PC-3 (cell line): ENCODE data around the gene GALNT13. TPM values are rescaled to one million over a fixed set of nuclear protein-coding genes. Genes with fewer than 3 reads are reported as not detected.

Experiments used
- ATAC-seq: fragments of 200-7000 bp; cut with Tn5 transposase; 2 replicates; pipeline ENCODE4 v1.9.1; 2020; ENCODE audit warnings: mild to moderate bottlenecking, moderate library complexity
- BruUV-seq: library from RNA; stranded (reverse); fragments of 400-500 nt; replicated peaks from 2 replicates; lab custom pipeline; 2021; lab: Mats Ljungman, UMichigan
- CTCF ChIA-PET: fragments of 300-600 bp; sonication (Branson Sonifier 250); formaldehyde crosslinking; loops from one replicate; lab custom pipeline; 2022; ENCODE audit warnings: antibody characterized with exemption; lab: Charles Lee
- POLR2A ChIA-PET: fragments of 300-600 bp; sonication (Branson Sonifier 250); formaldehyde crosslinking; loops from one replicate; lab custom pipeline; 2022; ENCODE audit warnings: antibody characterized with exemption; ENCODE audit not compliant: unreplicated experiment; lab: Charles Lee
- DNase-seq: peaks from one replicate; pipeline ENCODE4 v3.0.0-alpha.2; 2015
- H2AFZ ChIP-seq: fragments of 300-600 bp; sonication (generic); 2 replicates; pipeline ENCODE4 v1.6.0; 2016; ENCODE audit warnings: antibody characterized with exemption, low read length
- H3F3A ChIP-seq: fragments of 300-600 bp; sonication (generic); one replicate; pipeline ENCODE4 v1.6.0; 2017; ENCODE audit warnings: antibody characterized with exemption, low read length, control low read depth, mild to moderate bottlenecking; ENCODE audit not compliant: unreplicated experiment
- H3K27ac ChIP-seq: fragments of 300-600 bp; sonication (generic); 2 replicates; pipeline ENCODE4 v1.5.1; 2016; ENCODE audit warnings: mild to moderate bottlenecking, low read length
- H3K27me3 ChIP-seq: fragments of 300-600 bp; sonication (generic); 2 replicates; pipeline ENCODE4 v1.6.1; 2016; ENCODE audit warnings: low read length, mixed read lengths
- H3K36me3 ChIP-seq: fragments of 300-600 bp; sonication (generic); 2 replicates; pipeline ENCODE4 v1.6.1; 2016; ENCODE audit warnings: low read depth, mixed run types, low read length, mixed read lengths
- H3K4me1 ChIP-seq: fragments of 300-600 bp; sonication (generic); 2 replicates; pipeline ENCODE4 v1.5.1; 2016; ENCODE audit warnings: low read length; ENCODE audit not compliant: insufficient read depth
- H3K4me2 ChIP-seq: fragments of 300-600 bp; sonication (generic); 2 replicates; pipeline ENCODE4 v1.6.0; 2016; ENCODE audit warnings: low read length
- H3K4me3 ChIP-seq: fragments of 300-600 bp; sonication (generic); 2 replicates; pipeline ENCODE4 v1.5.1; 2016; ENCODE audit warnings: mild to moderate bottlenecking, low read length, mixed read lengths
- H3K79me2 ChIP-seq: fragments of 300-600 bp; sonication (generic); 2 replicates; pipeline ENCODE4 v1.6.1; 2017; ENCODE audit warnings: low read length, mixed read lengths
- H3K9ac ChIP-seq: fragments of 300-600 bp; sonication (generic); 2 replicates; pipeline ENCODE4 v1.6.0; 2016; ENCODE audit warnings: mild to moderate bottlenecking, low read length
- H3K9me2 ChIP-seq: fragments of 300-600 bp; sonication (generic); replicated peaks from 2 replicates; pipeline ENCODE4 v1.6.1; 2016; ENCODE audit warnings: mixed run types, low read length, mixed read lengths
- H3K9me3 ChIP-seq: fragments of 300-600 bp; sonication (generic); 2 replicates; pipeline ENCODE4 v1.6.1; 2016; ENCODE audit warnings: low read length, mixed read lengths
- H4K20me1 ChIP-seq: fragments of 300-600 bp; sonication (generic); 2 replicates; pipeline ENCODE4 v1.6.1; 2016; ENCODE audit warnings: low read length, mixed read lengths
- CTCF ChIP-seq: fragments of 300-600 bp; sonication (generic); conservative IDR thresholded peaks from 2 replicates; pipeline ENCODE4 v1.5.1; 2017; ENCODE audit warnings: antibody characterized with exemption, low read depth, mild to moderate bottlenecking, low read length
- EZH2 ChIP-seq: fragments of 300-600 bp; sonication (generic); IDR thresholded peaks from one replicate; pipeline ENCODE4 v1.6.1; 2017; ENCODE audit warnings: antibody characterized with exemption, mild to moderate bottlenecking, low read length; ENCODE audit not compliant: unreplicated experiment
- EZH2phosphoT487 ChIP-seq: fragments of 300-600 bp; sonication (generic); IDR thresholded peaks from 2 replicates; pipeline ENCODE4 v1.6.1; 2018; ENCODE audit warnings: mild to moderate bottlenecking, antibody characterized with exemption, low read length, borderline replicate concordance
- intact Hi-C: fragments of 100-400 bp; cut with micrococcal nuclease; formaldehyde crosslinking; loops from 2 replicates; pipeline ENCODE4 v1.9.0; 2023
- total RNA-seq: library from RNA; depleted of rRNA; stranded (reverse); fragments of >200 nt; gene quantifications from 2 replicates; pipeline ENCODE4 v1.2.3, GENCODE V29; 2014

Gene GALNT13
- total RNA-seq, 1 experiment from 2014 or later, result 2.0 TPM

GRCh38 chr2:153986488-153987229 is 114.9 kb downstream of the GALNT13 start:
- no peaks in the 10 kb centered on the region for H3K9me3 ChIP-seq
- no peaks in the 10 kb centered on the region for H4K20me1 ChIP-seq
- no peaks in the 10 kb centered on the region for H3K36me3 ChIP-seq
- ChIA-PET CTCF (no interaction called here), POLR2A (no interaction called here)
- H3K4me1 ChIP-seq, result peaks cover 17% of the 10 kb centered on the region
- no peaks in the 10 kb centered on the region for H3K79me2 ChIP-seq
- no peak overlapping the region for H3K9ac ChIP-seq
- no peak for TF ChIP-seq CTCF
- TF ChIP-seq EZH2, result no peak
- no peak for TF ChIP-seq EZH2phosphoT487
- H3K9me2 ChIP-seq, result no peaks in the 10 kb centered on the region
- H3K4me2 ChIP-seq, result peak overlapping the region; percentile 28
- H3K27ac ChIP-seq, result peak overlapping the region; percentile 45
- intact Hi-C loops, result no loop called here
- DNase-seq, result peak; percentile 70
- peak overlapping the region; percentile 11; the same call in 1 of the 2 replicates for H2AFZ ChIP-seq
- peak; percentile 80 for ATAC-seq
- no peaks in the 10 kb centered on the region for H3K27me3 ChIP-seq
- no peak overlapping the region for H3K4me3 ChIP-seq
- no TSS peak for BruUV-seq
- H3F3A ChIP-seq, result no peaks in the 10 kb centered on the region

GRCh38 chr2:153990771-153991170 is 119.0 kb downstream of the GALNT13 start:
- ChIA-PET POLR2A (no interaction called here), CTCF (no interaction called here)
- H2AFZ ChIP-seq, result no peak overlapping the region
- H3K9me2 ChIP-seq, result no peaks in the 10 kb centered on the region
- DNase-seq, result no peak
- TF ChIP-seq CTCF (no peak), EZH2 (no peak), EZH2phosphoT487 (no peak)
- no peaks in the 10 kb centered on the region for H3K36me3 ChIP-seq
- no peak for ATAC-seq
- no peaks in the 10 kb centered on the region for H3K79me2 ChIP-seq
- no peak overlapping the region for H3K4me2 ChIP-seq
- no peaks in the 10 kb centered on the region for H3K9me3 ChIP-seq
- H3K4me3 ChIP-seq, result no peak overlapping the region
- H4K20me1 ChIP-seq, result no peaks in the 10 kb centered on the region
- no peak overlapping the region for H3K9ac ChIP-seq
- peaks cover 15% of the 10 kb centered on the region for H3K4me1 ChIP-seq
- no peaks in the 10 kb centered on the region for H3F3A ChIP-seq
- H3K27me3 ChIP-seq, result no peaks in the 10 kb centered on the region
- no peak overlapping the region for H3K27ac ChIP-seq
- no TSS peak for BruUV-seq
- intact Hi-C loops, result no loop called here

GRCh38 chr2:154013514-154013913 is 141.8 kb downstream of the GALNT13 start:
- ATAC-seq, result no peak
- no peaks in the 10 kb centered on the region for H3F3A ChIP-seq
- no peak for DNase-seq
- no peaks in the 10 kb centered on the region for H3K36me3 ChIP-seq
- H3K4me3 ChIP-seq, result no peak overlapping the region
- CTCF ChIA-PET, result no interaction called here
- H2AFZ ChIP-seq, result no peak overlapping the region
- no peak overlapping the region for H3K4me2 ChIP-seq
- H3K79me2 ChIP-seq, result no peaks in the 10 kb centered on the region
- no TSS peak for BruUV-seq
- no peaks in the 10 kb centered on the region for H3K9me2 ChIP-seq
- no peak overlapping the region for H3K27ac ChIP-seq
- no peaks in the 10 kb centered on the region for H3K4me1 ChIP-seq
- H3K27me3 ChIP-seq, result no peaks in the 10 kb centered on the region
- H3K9me3 ChIP-seq, result no peaks in the 10 kb centered on the region
- no peak for TF ChIP-seq EZH2phosphoT487
- no peak for TF ChIP-seq CTCF
- TF ChIP-seq EZH2, result no peak
- intact Hi-C loops, result no loop called here
- H4K20me1 ChIP-seq, result no peaks in the 10 kb centered on the region
- no peak overlapping the region for H3K9ac ChIP-seq
- POLR2A ChIA-PET, result no interaction called here
